A673 (cell line): ENCODE results near the gene ZBTB16. TPM values are rescaled to one million over a fixed set of nuclear protein-coding genes. Genes with fewer than 3 reads are reported as not detected.

Experiments used
- BruUV-seq: library from RNA; stranded (reverse); fragments of 400-500 nt; replicated peaks from 2 replicates; lab custom pipeline; 2021; lab: Mats Ljungman, UMichigan
- CTCF ChIA-PET: fragments of 300-600 bp; sonication (Branson Sonifier 250); formaldehyde crosslinking; loops from one replicate; lab custom pipeline; 2022; ENCODE audit warnings: antibody characterized with exemption; lab: Charles Lee
- POLR2A ChIA-PET: fragments of 300-600 bp; sonication (Branson Sonifier 250); formaldehyde crosslinking; loops from one replicate; lab custom pipeline; 2022; ENCODE audit warnings: antibody characterized with exemption; ENCODE audit not compliant: low non-redundant PET; lab: Charles Lee
- DNase-seq: peaks from one replicate; pipeline ENCODE4 v3.0.0-alpha.2; 2015; ENCODE audit warnings: low spot score
- H3K27ac ChIP-seq: fragments of 200-600 bp; sonication (generic); 2 replicates; pipeline ENCODE4 v1.5.1; 2016; ENCODE audit warnings: mixed run types, low read depth, mild to moderate bottlenecking, mixed read lengths, antibody characterized with exemption, low read length; ENCODE audit not compliant: poor library complexity, severe bottlenecking
- H3K27me3 ChIP-seq: fragments of 200-600 bp; sonication (generic); replicated peaks from 2 replicates; pipeline ENCODE4 v1.6.1; 2017; ENCODE audit warnings: mixed run types, low read depth, mild to moderate bottlenecking, mixed read lengths, antibody characterized with exemption, low read length; ENCODE audit not compliant: insufficient read depth, poor library complexity
- H3K36me3 ChIP-seq: fragments of 200-600 bp; sonication (generic); 2 replicates; pipeline ENCODE4 v1.6.1; 2016; ENCODE audit warnings: mixed run types, mild to moderate bottlenecking, mixed read lengths, antibody characterized with exemption, low read length; ENCODE audit not compliant: insufficient read depth, poor library complexity, severe bottlenecking
- H3K4me1 ChIP-seq: fragments of 200-600 bp; sonication (generic); 2 replicates; pipeline ENCODE4 v1.6.1; 2017; ENCODE audit warnings: mixed run types, mild to moderate bottlenecking, mixed read lengths, antibody characterized with exemption, low read length; ENCODE audit not compliant: insufficient read depth, poor library complexity, severe bottlenecking
- H3K4me3 ChIP-seq: fragments of 200-600 bp; sonication (generic); 2 replicates; pipeline ENCODE4 v1.5.1; 2016; ENCODE audit warnings: low read depth, mixed run types, mild to moderate bottlenecking, mixed read lengths, low read length; ENCODE audit not compliant: poor library complexity, severe bottlenecking
- H3K9me3 ChIP-seq: fragments of 200-600 bp; sonication (generic); 2 replicates; pipeline ENCODE4 v1.6.1; 2016; ENCODE audit warnings: mixed run types, low read depth, mild to moderate bottlenecking, mixed read lengths, antibody characterized with exemption, low read length; ENCODE audit not compliant: poor library complexity, severe bottlenecking
- CTCF ChIP-seq: fragments of 300-800, 200-600 bp; sonication (generic); conservative IDR thresholded peaks from 2 replicates; pipeline ENCODE4 v1.5.1; 2017; ENCODE audit warnings: low read depth, mild to moderate bottlenecking, antibody characterized with exemption, low read length, moderate library complexity, mixed read lengths
- EZH2 ChIP-seq: fragments of 200-600 bp; sonication (generic); IDR thresholded peaks from 2 replicates; pipeline ENCODE4 v1.6.1; 2017; ENCODE audit warnings: borderline replicate concordance, low read depth, mild to moderate bottlenecking, mixed read lengths, antibody characterized with exemption, low read length; ENCODE audit not compliant: poor library complexity, severe bottlenecking
- intact Hi-C: fragments of 100-400 bp; cut with micrococcal nuclease; formaldehyde crosslinking; loops from one replicate; pipeline ENCODE4 v1.10.0; 2022; ENCODE audit not compliant: unreplicated experiment
- total RNA-seq: library from RNA; stranded (reverse); gene quantifications from 2 replicates; pipeline ENCODE4 v1.2.3, GENCODE V29; 2021

ZBTB16 gene
- total RNA-seq, 1 experiment from 2014 or later = 12.0 TPM

GRCh38 chr11:114200351-114201133 is 141.0 kb downstream of the ZBTB16 start:
- Histone ChIP-seq H3K4me1 (no peaks in the 10 kb centered on the region), H3K9me3 (no peaks in the 10 kb centered on the region), H3K27ac (no peak overlapping the region), H3K4me3 (no peak overlapping the region), H3K36me3 (no peaks in the 10 kb centered on the region), H3K27me3 (no peaks in the 10 kb centered on the region)
- no TSS peak for BruUV-seq
- intact Hi-C loops = no loop called here
- ChIA-PET POLR2A (no interaction called here), CTCF (no interaction called here)
- TF ChIP-seq CTCF (no peak), EZH2 (no peak)
- DNase-seq = no peak

- ChIA-PET POLR2A (no interaction called here), CTCF (no interaction called here)
- no peak overlapping the region for H3K27ac ChIP-seq
- TF ChIP-seq EZH2 (no peak), CTCF (no peak)
- no peaks in the 10 kb centered on the region for H3K4me1 ChIP-seq
- no peaks in the 10 kb centered on the region for H3K9me3 ChIP-seq
- no peak overlapping the region for H3K4me3 ChIP-seq
- intact Hi-C loops = no loop called here
- DNase-seq = no peak
- BruUV-seq = no TSS peak
- H3K36me3 ChIP-seq = no peaks in the 10 kb centered on the region
- H3K27me3 ChIP-seq = no peaks in the 10 kb centered on the region
Measured at GRCh38 chr11:114201219-114201618, 141.7 kb downstream of the ZBTB16 start.

- intact Hi-C loops = no loop called here
- no peak for TF ChIP-seq EZH2
- no peak for TF ChIP-seq CTCF
- POLR2A ChIA-PET = no interaction called here
- BruUV-seq = no TSS peak
- H3K4me3 ChIP-seq = no peak overlapping the region
- no peaks in the 10 kb centered on the region for H3K4me1 ChIP-seq
- DNase-seq = no peak
- no peaks in the 10 kb centered on the region for H3K9me3 ChIP-seq
- H3K27ac ChIP-seq = no peak overlapping the region
- no peaks in the 10 kb centered on the region for H3K36me3 ChIP-seq
- CTCF ChIA-PET = no interaction called here
- no peaks in the 10 kb centered on the region for H3K27me3 ChIP-seq
Measured at GRCh38 chr11:114202011-114202609, 142.6 kb downstream of the ZBTB16 start.
